ENCODE results near the gene FAM193A. TPM values are rescaled to one million over a fixed set of nuclear protein-coding genes. Genes with fewer than 3 reads are reported as not detected.
A peak's percentile ranks its signal among the peaks of the same experiment; 100 is the strongest.
"Not testable (repeated sequence)": the region's sequence is repeated elsewhere in the genome, so short reads cannot be mapped to it uniquely, and the experiment has no call there.

Gene FAM193A
- total RNA-seq, 1 experiment from 2014 or later: 11.1 TPM

DNA sequence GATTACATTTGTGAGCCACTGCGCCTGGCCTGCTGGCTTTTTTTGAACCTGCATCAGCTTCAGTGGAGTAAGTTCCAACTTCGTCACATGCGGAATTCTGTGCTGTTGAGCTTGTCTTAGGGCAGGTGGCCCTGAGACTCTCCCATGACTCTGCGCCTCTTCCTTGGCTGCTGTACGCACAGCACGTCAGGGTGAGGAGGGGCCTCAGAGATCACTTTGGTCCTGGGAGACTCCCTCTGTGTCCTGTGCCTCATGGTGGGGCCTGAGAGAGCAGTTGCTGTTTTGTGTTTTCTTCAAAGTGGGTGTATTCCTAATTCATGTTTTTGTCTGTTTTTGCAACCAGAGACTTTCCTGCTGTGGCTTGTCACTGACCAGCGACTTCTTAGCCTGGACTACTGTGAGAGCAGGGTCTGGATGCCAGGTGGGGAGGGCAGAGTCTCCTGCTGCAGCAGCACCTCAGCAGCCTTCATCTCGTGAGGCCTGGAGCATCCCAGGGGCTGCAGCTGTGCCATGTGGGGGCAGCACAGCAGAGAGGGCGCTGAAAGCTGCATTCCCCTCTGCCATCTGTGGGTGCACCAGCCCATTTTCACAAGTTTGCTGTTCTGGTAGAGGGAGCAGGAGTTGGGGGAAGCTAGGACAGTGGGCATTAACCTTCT is 111.8 kb downstream of the FAM193A start:
- DNase-seq (ENCODE audit: low read depth): no peak

DNA sequence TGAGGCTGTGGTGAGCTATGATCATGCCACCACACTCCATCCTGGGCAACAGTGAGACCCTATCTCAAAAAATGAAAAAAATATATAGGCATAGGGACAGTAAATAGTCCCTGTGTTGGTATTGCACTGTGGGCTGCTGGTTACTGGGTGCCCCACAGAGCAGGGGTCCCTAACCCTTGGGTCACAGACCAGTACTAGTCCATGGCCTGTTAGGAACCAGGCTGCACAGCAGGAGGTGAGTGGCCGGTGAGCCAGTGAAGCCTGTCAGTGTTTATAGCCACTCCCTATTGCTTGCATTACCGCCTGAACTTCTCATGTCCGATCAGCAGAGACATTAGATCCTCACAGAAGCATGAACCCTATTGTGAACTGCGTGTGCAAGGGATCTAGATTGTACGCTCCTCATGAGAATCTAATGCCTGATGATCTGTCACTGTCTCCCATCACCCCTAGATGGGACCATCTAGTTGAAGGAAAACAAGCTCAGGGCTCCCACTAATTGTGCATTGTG is 113.2 kb downstream of the FAM193A start:
- DNase-seq (ENCODE audit: low read depth): no peak

DNA sequence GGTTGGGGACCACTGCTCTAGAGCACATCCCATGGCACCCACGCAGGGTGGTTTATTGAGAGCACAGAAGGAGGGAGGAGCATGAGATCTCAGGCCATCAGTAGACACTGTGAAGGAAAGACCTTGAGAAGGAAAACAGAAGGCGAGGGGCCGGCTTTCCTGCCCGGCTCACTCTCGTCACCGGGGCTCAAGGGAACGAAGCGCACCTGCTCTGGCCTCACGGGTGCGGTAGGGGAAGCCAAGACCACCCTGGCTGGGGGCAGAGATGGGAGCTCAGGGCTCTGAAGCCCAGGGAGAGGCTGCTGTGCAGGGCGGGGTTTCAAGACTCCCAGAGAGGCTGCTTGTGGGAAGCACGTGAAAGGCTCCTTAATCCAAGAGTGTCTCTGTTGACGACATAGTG is 113.8 kb downstream of the FAM193A start:
- no peak for DNase-seq (ENCODE audit: low read depth)

DNA sequence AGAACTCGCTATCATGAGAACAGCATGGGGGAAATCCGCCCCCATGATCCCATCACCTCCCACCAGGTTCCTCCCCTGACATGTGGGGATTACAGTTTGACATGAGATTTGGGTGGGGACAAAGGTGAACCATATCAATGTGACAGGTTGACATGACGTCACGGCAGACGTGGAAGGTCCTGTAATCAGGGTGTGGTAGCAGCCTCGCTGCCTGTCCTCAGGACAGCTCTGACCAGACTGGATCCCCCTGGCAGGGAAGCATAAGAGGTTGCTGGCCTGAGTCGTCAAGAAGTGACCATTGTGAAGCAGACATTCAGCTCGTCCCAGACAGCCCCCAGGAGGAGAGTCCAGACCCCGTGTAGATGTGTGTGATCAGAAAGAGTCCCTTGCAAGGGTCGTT is 115.1 kb downstream of the FAM193A start:
- DNase-seq (ENCODE audit: low read depth): no peak

DNA sequence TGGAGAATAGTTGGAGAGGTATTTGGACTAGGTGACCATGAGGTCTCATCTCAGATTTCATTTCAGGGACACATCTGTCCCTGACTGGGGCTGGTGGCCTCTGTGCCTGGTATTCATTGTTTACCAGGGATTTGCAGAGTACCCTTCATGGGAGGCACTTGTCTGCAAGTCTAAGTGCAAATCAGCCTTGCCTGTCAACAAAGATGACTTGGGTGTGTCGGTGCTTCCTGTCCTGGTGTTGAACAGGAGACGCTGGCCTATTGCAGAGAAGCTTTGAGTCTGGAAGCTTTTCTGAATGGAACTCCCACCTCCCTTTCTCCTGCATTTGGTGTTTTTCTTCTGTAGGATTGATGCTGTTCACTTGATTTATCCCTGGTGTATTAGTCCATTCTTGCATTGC is 115.6 kb downstream of the FAM193A start:
- DNase-seq (ENCODE audit: low read depth): no peak

DNA sequence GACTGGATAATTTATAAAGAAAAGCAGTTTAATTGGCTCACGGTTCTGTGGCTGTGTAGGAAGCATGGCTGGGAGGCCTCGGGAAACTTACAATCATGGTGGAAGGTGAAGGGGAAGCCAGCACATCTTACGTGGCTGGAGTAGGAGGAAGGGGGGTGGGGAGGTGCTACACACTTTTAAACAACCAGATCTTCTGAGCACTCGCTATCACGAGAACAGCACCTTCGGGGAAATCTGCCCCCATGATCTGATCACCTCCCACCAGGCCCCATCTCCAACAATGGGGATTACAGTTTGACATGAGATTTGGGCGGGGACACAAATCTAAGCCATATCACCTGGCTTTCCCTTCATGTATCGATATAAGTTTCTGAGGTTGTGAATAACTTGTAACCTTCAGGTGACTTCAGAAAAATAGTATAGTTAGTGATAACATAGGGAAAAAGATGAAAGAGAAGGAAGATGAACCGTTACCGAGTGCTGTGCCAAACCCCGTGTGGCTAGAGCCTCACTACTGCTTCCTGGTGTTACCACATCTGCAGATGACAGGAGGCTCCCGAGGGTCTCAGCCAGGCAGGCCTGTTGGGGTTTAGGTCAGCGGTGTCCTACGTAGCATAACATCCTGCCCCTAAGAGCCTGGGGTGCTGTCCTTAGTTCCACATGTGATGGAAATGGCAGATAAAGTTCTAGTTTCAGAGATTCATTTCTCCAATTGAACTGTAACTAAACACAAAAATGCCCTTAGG is 116.1 kb downstream of the FAM193A start:
- no peak for DNase-seq (ENCODE audit: low read depth)

DNA sequence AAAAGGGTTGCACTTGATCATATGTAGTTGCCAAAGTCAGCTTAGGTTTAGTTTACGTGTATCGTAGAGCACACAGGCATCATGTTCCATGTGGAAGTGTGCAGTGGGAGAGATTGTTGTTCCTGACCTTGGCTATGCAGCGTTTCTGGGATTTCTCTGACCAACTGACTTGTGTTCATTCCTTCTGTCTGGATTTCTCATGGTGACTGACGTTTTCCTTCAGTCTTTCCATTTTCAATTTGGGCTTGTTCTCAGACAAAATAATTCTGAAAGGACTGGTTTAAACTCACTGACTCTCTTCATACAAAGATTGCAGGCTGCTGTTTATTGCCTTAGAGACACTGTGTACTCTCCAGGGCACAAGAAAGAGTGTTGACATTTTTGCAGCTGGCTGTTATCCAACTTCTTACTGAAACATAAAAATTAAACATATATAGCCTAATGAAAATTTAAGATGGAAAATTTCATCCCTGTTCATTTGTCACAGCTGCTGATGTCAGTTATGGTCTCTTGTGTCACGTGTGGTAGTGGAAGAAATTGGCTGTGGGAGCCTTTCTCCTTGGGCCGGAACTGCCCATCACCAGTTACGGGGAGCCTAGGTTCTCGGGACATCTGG is 124.3 kb downstream of the FAM193A start:
- no peak for DNase-seq (ENCODE audit: low read depth)

DNA sequence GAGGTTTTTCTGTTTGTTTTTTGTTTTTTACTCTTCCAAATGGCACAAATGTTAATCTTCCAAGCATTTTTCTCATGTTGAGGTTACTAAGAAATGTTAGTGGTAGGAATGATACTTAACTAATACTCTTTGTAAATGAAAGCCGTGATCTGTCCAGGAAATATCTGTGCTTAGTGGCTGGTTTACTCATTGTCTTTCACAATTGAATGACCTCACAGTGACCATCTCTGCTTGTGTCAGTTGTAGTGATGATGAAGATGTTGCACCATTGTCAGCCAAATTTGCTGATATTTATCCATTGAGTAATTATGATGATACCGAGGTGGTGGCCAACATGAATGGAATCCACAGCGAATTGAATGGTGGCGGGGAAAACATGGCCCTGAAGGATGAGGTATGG is 126.2 kb downstream of the FAM193A start:
- DNase-seq (ENCODE audit: low read depth): peak; percentile 56

DNA sequence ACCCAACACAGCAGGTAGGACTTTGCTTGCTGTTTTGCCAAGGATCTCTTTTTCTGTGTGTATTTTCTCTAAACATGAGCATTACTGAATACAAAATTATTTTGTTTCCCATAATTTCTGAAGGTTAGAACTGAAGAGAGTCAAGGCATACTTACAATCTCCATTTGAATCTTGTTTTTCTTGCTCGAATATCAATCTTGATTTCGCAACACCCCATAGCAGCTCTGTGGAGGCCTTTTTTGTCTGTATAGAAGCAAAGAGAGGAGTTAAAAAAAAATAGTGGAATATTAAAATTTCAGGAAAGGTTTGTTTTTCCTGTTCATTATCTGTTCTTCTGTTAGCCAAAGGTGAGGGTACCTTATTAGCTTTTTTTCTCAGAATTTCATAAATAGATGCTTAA is 126.8 kb downstream of the FAM193A start:
- DNase-seq (ENCODE audit: low read depth): no peak

DNA sequence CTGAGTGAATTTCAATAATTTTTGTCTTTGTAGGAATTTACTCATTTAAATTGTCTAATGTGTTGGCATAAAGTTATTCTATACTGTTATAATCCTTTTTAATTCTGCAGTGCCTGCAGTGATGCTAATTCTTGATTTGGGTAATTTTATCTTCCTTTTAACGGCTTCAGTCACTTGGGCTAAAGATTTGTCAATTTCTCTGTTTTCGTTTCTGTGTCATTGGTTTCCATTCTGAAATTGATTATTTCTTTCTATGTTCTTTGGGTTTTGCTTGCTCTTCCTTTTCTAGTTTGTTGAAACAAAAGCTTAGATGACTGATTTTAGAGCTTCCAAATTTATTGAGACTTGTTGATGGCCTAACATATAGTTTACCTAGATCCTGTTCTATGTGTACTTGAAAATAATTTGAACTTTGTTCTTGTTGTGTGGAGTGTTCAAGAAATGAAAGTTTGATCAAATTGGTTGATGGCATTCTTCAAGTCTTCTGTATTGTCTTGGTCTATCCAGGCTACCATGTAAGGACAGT is 130.3 kb downstream of the FAM193A start:
- DNase-seq (ENCODE audit: low read depth): no peak

DNA sequence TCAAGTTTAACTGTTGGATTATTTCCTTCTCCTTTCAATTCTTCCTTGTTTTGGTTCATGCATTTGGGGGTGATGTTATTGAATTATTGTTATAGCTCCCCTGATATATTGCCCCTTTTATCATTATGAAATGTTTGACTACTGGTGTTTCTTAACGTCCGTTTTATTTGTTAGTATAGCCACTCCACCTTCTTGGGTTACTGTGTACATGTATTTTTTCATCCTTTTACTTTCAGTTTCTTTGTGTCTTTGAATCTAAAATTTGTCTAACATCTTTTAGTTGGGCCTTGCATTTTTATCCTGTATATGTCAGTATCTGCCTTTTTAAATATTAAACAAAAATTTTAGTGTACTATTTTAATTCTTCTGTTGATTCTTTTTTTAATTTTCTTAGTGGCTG is 131.0 kb downstream of the FAM193A start:
- no peak for DNase-seq (ENCODE audit: low read depth)

DNA sequence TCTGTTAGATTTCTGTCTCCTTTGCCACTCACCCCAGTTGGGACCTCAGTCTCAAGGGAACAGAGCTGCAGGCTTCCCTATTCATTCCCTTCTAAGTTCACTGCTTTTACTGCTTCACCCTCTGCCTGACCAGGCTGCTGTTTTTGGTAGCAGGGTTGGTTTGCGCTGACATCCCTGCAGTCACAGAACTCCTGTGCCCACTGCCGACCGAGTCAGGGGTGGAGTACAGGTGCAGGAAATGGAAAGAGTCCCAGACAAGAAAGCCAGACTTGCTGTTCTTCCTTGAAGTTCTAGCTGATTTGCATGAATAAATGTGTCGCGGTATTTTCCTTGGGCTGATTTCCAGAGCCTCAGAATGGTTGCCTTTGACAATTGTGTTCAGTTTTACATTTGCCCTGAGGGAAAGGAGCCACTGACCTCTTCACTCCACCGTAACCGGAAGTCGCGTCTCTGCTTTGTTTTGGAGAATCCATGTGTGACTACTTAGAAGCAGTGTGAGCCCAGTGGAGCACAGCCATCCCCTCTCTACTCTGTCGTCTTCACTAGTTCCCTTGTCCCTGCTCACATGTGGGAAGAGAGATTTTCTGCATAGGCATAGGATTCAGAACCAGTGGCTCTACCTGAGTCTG is 134.9 kb downstream of the FAM193A start:
- no peak for DNase-seq (ENCODE audit: low read depth)

DNA sequence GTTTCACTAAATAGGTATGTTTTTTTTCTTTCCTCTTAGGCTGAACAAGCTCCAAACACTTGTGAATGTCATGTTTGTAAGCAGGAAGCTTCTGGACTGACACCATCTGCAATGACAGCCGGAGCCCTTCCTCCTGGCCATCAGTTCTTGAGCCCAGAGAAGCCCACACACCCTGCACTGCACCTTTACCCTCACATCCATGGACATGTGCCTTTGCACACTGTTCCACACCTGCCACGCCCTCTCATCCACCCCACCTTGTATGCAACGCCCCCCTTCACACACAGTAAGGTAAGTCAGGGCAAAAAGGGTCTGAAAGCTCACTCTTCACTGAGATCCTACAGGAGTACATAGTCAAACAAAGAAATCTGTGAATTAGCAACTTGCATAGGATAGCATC is 135.6 kb downstream of the FAM193A start:
- no peak for DNase-seq (ENCODE audit: low read depth)

DNA sequence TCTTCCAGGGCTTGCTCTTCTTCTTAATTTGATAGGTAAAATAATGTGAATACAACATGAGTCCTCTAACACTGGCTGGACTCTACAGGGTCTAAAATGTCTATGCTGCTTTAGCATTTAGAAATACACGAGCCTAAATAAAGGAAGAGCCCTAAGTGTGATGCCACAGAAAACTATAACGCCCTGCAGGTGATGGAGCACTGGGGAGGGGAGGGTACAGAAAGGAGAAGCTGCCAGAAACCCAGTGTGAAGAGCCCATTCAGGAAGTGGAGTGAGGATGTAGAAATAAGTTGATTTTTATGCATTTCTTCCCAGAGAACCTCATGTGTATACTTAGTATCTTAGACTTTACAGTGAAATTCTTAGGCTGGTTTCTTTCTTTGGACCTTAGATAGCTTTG is 136.3 kb downstream of the FAM193A start:
- no peak for DNase-seq (ENCODE audit: low read depth)

DNA sequence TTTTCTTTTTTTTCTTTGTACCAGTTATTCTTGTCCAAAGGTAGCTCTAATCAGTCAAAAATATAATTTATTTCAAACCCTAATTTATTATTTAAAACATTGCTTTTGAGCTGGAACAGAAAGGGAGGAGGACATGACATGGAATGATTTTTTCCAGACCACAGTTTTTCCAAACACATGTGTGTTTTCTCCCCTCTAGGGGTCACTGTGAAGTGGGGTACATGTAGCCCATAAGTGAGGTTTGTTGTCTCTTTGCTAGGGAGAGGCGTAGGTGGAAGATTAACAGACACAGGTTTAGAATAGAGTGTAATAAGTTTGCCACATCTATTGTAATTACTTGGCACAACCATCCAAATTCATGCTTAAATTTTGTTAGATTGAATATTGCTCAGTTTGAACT is 136.7 kb downstream of the FAM193A start:
- no peak for DNase-seq (ENCODE audit: low read depth)

DNA sequence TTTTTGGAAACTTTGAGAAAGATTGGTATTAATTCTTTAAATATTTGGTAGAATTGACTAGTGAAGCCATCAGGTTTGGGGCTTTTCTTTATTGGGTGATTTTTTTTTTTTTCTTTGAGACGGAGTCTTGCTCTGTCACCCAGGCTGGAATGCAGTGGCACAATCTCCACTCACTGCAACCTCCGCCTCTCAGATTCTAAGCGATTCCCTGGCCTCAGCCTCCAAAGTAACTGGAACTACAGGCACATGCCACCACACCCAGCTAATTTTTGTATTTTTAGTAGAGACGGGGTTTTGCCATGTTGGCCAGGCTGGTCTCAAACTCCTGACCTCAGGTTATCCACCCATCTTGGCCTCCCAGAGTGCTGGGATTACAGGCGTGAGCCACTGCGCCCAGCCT is 143.3 kb downstream of the FAM193A start:
- not testable (repeated sequence) for DNase-seq (ENCODE audit: low read depth)

DNA sequence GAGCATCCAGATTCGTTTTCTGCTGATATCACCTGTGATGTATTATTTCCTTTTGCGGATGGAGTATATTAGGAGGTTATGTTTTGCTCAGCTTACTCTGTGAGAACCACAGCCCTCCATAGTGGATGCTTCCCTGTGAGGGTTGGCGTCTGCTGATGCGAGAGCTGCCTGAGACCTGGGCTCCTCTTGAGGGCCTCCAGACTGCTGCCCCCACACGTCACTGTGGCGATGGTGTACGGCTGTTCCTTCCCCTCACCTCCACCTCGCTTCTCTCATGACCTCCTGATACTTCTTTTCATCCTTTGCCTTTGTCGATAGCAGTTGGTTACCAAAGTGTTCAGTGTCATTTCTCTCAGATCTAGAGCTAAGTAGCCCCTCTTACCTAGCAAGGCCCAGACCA is 148.0 kb downstream of the FAM193A start:
- DNase-seq (ENCODE audit: low read depth): no peak

DNA sequence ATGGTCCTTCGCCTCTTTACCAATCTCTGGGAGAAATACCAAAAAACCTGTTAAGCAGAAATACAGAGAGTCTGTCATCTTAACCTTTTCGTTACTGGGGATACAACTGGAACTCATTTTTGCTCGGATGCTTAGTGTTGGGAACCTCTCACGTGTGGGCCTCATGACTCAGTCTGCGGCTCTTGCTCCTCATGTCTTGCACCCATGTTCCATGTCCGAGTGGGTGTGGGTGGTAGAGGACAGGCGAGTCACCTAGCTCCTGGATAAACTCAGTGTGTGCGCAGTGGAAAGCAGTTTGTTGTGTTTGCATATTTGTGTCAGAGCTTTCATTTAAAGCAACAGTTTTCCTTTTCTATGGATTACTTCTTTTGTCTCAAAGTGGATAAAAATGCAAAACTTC is 149.1 kb downstream of the FAM193A start:
- DNase-seq (ENCODE audit: low read depth): no peak

DNA sequence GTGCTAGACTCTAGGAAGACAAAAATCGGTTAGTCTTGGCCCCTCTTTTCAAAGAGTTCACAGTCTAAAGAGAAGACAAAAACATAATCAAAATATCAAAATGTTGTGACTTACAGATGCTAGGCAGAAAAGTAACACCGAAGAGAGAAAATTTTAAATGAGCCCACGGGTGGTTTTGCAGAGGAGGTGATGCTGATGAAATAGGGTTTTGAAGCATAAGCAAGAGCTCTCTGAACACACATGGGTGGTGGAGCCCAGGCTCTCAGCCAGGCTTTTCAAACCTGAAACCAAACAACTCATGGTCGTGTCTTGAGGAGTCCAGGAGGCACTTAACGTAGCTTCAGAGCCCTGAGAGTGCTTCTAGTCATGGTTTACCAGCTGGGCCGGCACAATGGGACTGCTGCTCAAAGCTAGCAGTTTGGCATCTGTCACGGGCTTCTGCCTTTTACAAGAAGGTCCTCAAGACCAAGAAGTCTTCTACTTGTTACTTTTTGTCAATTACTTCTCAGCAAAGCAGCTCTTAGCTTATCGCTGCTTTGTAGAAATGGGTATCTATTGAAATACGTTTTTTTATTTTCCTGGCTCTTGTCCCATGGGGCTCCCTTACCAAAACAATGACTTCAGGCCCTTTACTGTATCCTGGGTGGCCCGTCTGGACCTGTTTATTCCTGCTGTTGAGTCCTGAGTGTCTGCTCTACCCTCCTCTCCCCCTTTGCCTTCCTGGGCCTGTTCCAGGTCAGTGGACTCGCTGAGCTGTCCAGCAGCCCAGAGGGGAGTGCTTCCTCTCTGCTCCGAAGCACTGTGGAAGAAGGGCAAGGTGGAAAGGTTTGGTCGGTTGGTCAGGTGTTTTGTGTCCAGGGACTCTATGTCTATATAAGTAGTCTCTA is 150.2 kb downstream of the FAM193A start:
- DNase-seq (ENCODE audit: low read depth): no peak

DNA sequence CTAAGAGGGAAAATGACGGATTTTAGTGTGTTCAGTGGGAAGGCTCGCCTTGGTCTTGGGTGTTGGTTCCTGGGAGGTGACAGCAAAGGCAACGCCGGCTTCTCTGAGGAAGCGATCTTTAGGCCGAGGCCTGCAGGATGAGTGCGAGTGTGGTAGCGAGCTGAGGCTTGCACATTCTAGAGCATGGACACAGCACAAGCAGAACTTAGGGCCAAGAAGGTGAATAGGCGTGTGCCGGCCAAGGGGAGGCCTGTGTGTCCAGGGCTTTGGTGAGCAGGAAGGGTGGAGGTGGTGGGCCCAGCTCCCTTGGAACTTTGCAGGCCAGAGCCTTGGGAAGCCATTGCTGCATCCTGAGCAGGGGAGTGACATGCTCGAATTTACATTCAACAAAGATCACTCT is 151.8 kb downstream of the FAM193A start:
- DNase-seq (ENCODE audit: low read depth): no peak

DNA sequence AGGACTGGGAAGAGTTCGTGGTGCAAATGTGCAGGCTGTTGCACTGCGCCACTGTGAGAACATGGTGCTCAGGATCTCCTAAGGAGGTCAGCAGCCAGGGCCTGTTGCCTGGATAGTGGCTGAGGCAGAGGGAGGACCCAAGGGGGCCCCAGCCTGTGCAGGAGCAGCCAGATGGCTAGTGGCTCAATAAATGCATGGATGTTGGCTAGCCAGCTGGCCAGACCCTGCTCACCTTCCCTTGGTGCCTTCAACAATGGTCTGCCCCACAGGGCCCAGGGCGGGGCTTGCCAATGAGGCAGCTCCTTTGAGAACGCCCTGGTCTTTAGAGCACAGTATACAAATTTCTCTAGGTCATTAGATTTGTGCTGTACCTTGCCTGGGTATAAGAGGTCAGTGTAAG is 152.2 kb downstream of the FAM193A start:
- no peak for DNase-seq (ENCODE audit: low read depth)

All from HT1080 (cell line).